ENCODE data around the gene SPRED2.
A peak's percentile ranks its signal among the peaks of the same experiment; 100 is the strongest.

The SPRED2 gene

GRCh38 chr2:65438137-65438899 lies 5.9 kb upstream of the SPRED2 start:
- no peak for DNase-seq

- DNase-seq = no peak
These were observed 5.2 kb upstream of the SPRED2 start for GRCh38 chr2:65437392-65438135.

GRCh38 chr2:65436824-65437221 lies 4.4 kb upstream of the SPRED2 start:
- DNase-seq = peak; percentile 46 to 56

GRCh38 chr2:65436169-65436823 lies 3.9 kb upstream of the SPRED2 start:
- DNase-seq = peak; percentile 36 to 44

GRCh38 chr2:65435625-65436168 lies 3.3 kb upstream of the SPRED2 start:
- peak; percentile 61 to 64 for DNase-seq

GRCh38 chr2:65434592-65435241 lies 2.3 kb upstream of the SPRED2 start:
- DNase-seq = no peak

- peak; percentile 45 to 47 for DNase-seq
These were observed 775 bp downstream of the SPRED2 start for GRCh38 chr2:65431421-65432226.

GRCh38 chr2:65430603-65431420 lies 1.6 kb downstream of the SPRED2 start:
- peak; percentile 61 to 64 for DNase-seq

- DNase-seq = no peak
These were observed 2.4 kb downstream of the SPRED2 start for GRCh38 chr2:65429786-65430602.

- DNase-seq = no peak
These were observed 4.9 kb downstream of the SPRED2 start for GRCh38 chr2:65427532-65427931.

- no peak for DNase-seq
These were observed 7.1 kb downstream of the SPRED2 start for GRCh38 chr2:65425276-65425675.

GRCh38 chr2:65424391-65424790 lies 8.0 kb downstream of the SPRED2 start:
- DNase-seq = no peak

GRCh38 chr2:65421432-65421748 lies 11.0 kb downstream of the SPRED2 start:
- DNase-seq = no peak

- DNase-seq = peak in 1 of 2 donors; percentile 9
These were observed 11.5 kb downstream of the SPRED2 start for GRCh38 chr2:65420712-65421431.

- DNase-seq = no peak
These were observed 14.8 kb downstream of the SPRED2 start for GRCh38 chr2:65417509-65418085.

GRCh38 chr2:65416945-65417344 lies 15.5 kb downstream of the SPRED2 start:
- no peak for DNase-seq

GRCh38 chr2:65416321-65416720 lies 16.1 kb downstream of the SPRED2 start:
- no peak for DNase-seq

- no peak for DNase-seq
These were observed 17.3 kb downstream of the SPRED2 start for GRCh38 chr2:65415091-65415490.

- DNase-seq = no peak
These were observed 18.8 kb downstream of the SPRED2 start for GRCh38 chr2:65413610-65414009.

Data from stimulated activated CD4-positive, alpha-beta T cell treated with anti-CD3 and anti-CD28 coated beads, Interleukin-2, amount 100 ng/mL, for 24 hours (primary cell).